Neural progenitor cell (in vitro differentiated cells): ENCODE results near the gene FATE1. TPM values are rescaled to one million over a fixed set of nuclear protein-coding genes. Genes with fewer than 3 reads are reported as not detected.

Experiments
- DNase-seq: peaks from one replicate; pipeline ENCODE4 v3.0.0-alpha.2; 2016; ENCODE audit warnings: low spot score
- H2AFZ ChIP-seq: fragments of 200-600 bp; sonication (generic); replicated peaks from 2 replicates; pipeline ENCODE4 v1.6.1; 2016; ENCODE audit warnings: antibody characterized with exemption
- H3F3A ChIP-seq: fragments of 200-600 bp; sonication (generic); 2 replicates; pipeline ENCODE4 v1.6.1; 2016; ENCODE audit warnings: antibody characterized with exemption, low read depth
- H3K27ac ChIP-seq: fragments of 200-600 bp; sonication (generic); 2 replicates; pipeline ENCODE4 v1.5.1; 2016; ENCODE audit warnings: mild to moderate bottlenecking
- H3K27me3 ChIP-seq: fragments of 200-600 bp; sonication (generic); 2 replicates; pipeline ENCODE4 v1.6.1; 2016; ENCODE audit warnings: mild to moderate bottlenecking, moderate library complexity
- H3K36me3 ChIP-seq: fragments of 200-600 bp; sonication (generic); 2 replicates; pipeline ENCODE4 v1.5.1; 2016
- H3K4me1 ChIP-seq: fragments of 200-600 bp; sonication (generic); 2 replicates; pipeline ENCODE4 v1.6.1; 2016; ENCODE audit warnings: mixed run types
- H3K4me2 ChIP-seq: fragments of 200-600 bp; sonication (generic); 2 replicates; pipeline ENCODE4 v1.6.1; 2016
- H3K4me3 ChIP-seq: fragments of 200-600 bp; sonication (generic); 2 replicates; pipeline ENCODE4 v1.5.1; 2016
- H3K79me2 ChIP-seq: fragments of 200-600 bp; sonication (generic); 2 replicates; pipeline ENCODE4 v1.6.1; 2016; ENCODE audit warnings: low read depth
- H3K9ac ChIP-seq: fragments of 200-600 bp; sonication (generic); 2 replicates; pipeline ENCODE4 v1.6.1; 2016
- H3K9me3 ChIP-seq: fragments of 200-600 bp; sonication (generic); 2 replicates; pipeline ENCODE4 v1.5.1; 2016; ENCODE audit warnings: low read depth
- H4K20me1 ChIP-seq: fragments of 200-600 bp; sonication (generic); 2 replicates; pipeline ENCODE4 v1.6.1; 2016; ENCODE audit warnings: low read depth
- H3K27ac Mint-ChIP-seq: 3 replicates; pipeline ENCODE4 v1.8.0; 2021; ENCODE audit warnings: mixed read lengths
- H3K27me3 Mint-ChIP-seq: 2 replicates; pipeline ENCODE4 v1.8.0; 2022; ENCODE audit warnings: low read depth, mild to moderate bottlenecking, inconsistent platforms, moderate library complexity, mixed read lengths; ENCODE audit not compliant: insufficient read depth
- H3K36me3 Mint-ChIP-seq: 3 replicates; pipeline ENCODE4 v1.8.0; 2021; ENCODE audit warnings: mixed read lengths
- H3K4me1 Mint-ChIP-seq: 3 replicates; pipeline ENCODE4 v1.8.0; 2021; ENCODE audit warnings: mixed read lengths
- H3K4me3 Mint-ChIP-seq: 3 replicates; pipeline ENCODE4 v1.8.0; 2021; ENCODE audit warnings: mild to moderate bottlenecking, moderate library complexity, mixed read lengths
- H3K9me3 Mint-ChIP-seq: 3 replicates; pipeline ENCODE4 v1.8.0; 2020; ENCODE audit warnings: mixed read lengths
- CTCF ChIP-seq: fragments of 200-600 bp; sonication (generic); IDR thresholded peaks from 2 replicates; pipeline ENCODE4 v1.5.1; 2017; ENCODE audit warnings: antibody characterized with exemption, mild to moderate bottlenecking
- EZH2 ChIP-seq: fragments of 200-600 bp; sonication (generic); IDR thresholded peaks from 2 replicates; pipeline ENCODE4 v1.6.1; 2017; ENCODE audit warnings: antibody characterized with exemption, mild to moderate bottlenecking, moderate library complexity
- EZH2phosphoT487 ChIP-seq: fragments of 200-600 bp; sonication (generic); IDR thresholded peaks from 2 replicates; pipeline ENCODE4 v1.6.1; 2017; ENCODE audit warnings: antibody characterized with exemption
- total RNA-seq: library from RNA; depleted of rRNA; stranded (reverse); fragments of >200 nt; gene quantifications from 2 replicates; pipeline ENCODE4 v1.2.3, GENCODE V29; 2015; ENCODE audit warnings: low replicate concordance

FATE1 gene
- total RNA-seq, 1 donor from 2014 or later, result not detected

- peaks cover 2% of the 10 kb centered on the region for H3K27me3 Mint-ChIP-seq
- H3K4me3 ChIP-seq, result no peak overlapping the region
- H3K4me3 Mint-ChIP-seq, result no peak overlapping the region
- no peak for DNase-seq
- no peaks in the 10 kb centered on the region for H3K27me3 ChIP-seq
- H3K27ac ChIP-seq, result no peak overlapping the region
- H3K9me3 ChIP-seq, result no peaks in the 10 kb centered on the region
- no peak overlapping the region for H3K9ac ChIP-seq
- no peaks in the 10 kb centered on the region for H3K4me1 Mint-ChIP-seq
- peaks cover 8% of the 10 kb centered on the region for H3K9me3 Mint-ChIP-seq
- H3K79me2 ChIP-seq, result no peaks in the 10 kb centered on the region
- H3K27ac Mint-ChIP-seq, result no peak overlapping the region
- H3K36me3 ChIP-seq, result no peaks in the 10 kb centered on the region
- no peak overlapping the region for H3K4me2 ChIP-seq
- no peaks in the 10 kb centered on the region for H4K20me1 ChIP-seq
- no peaks in the 10 kb centered on the region for H3F3A ChIP-seq
- no peak for TF ChIP-seq CTCF
- no peak for TF ChIP-seq EZH2
- TF ChIP-seq EZH2phosphoT487, result no peak
- H3K4me1 ChIP-seq, result no peaks in the 10 kb centered on the region
- H2AFZ ChIP-seq, result no peak overlapping the region
- no peaks in the 10 kb centered on the region for H3K36me3 Mint-ChIP-seq
These were observed 9.4 kb downstream of the FATE1 start for GRCh38 chrX:151725338-151725614.

- H3K4me3 Mint-ChIP-seq, result no peak overlapping the region
- H2AFZ ChIP-seq, result no peak overlapping the region
- no peaks in the 10 kb centered on the region for H3K9me3 ChIP-seq
- peaks cover 2% of the 10 kb centered on the region for H3K27me3 Mint-ChIP-seq
- H3K4me3 ChIP-seq, result no peak overlapping the region
- no peaks in the 10 kb centered on the region for H3K36me3 Mint-ChIP-seq
- no peak overlapping the region for H3K27ac ChIP-seq
- no peaks in the 10 kb centered on the region for H3F3A ChIP-seq
- H3K9ac ChIP-seq, result no peak overlapping the region
- no peaks in the 10 kb centered on the region for H3K4me1 ChIP-seq
- H3K4me2 ChIP-seq, result no peak overlapping the region
- no peak overlapping the region for H3K27ac Mint-ChIP-seq
- no peaks in the 10 kb centered on the region for H3K27me3 ChIP-seq
- no peak for DNase-seq
- no peaks in the 10 kb centered on the region for H3K36me3 ChIP-seq
- peaks cover 8% of the 10 kb centered on the region for H3K9me3 Mint-ChIP-seq
- H4K20me1 ChIP-seq, result no peaks in the 10 kb centered on the region
- H3K4me1 Mint-ChIP-seq, result no peaks in the 10 kb centered on the region
- TF ChIP-seq CTCF (no peak), EZH2phosphoT487 (no peak), EZH2 (no peak)
- no peaks in the 10 kb centered on the region for H3K79me2 ChIP-seq
These were observed 10.9 kb downstream of the FATE1 start for GRCh38 chrX:151726751-151727150.

- Histone ChIP-seq H3K36me3 (no peaks in the 10 kb centered on the region), H3K79me2 (no peaks in the 10 kb centered on the region), H3K27me3 (no peaks in the 10 kb centered on the region), H3K4me1 (no peaks in the 10 kb centered on the region), H3K4me3 (no peak overlapping the region), H3K4me2 (no peak overlapping the region), H3F3A (no peaks in the 10 kb centered on the region), H2AFZ (no peak overlapping the region), H4K20me1 (no peaks in the 10 kb centered on the region), H3K9ac (no peak overlapping the region), H3K27ac (no peak overlapping the region), H3K9me3 (no peaks in the 10 kb centered on the region)
- H3K27me3 Mint-ChIP-seq, result peaks cover 4% of the 10 kb centered on the region
- H3K4me1 Mint-ChIP-seq, result no peaks in the 10 kb centered on the region
- no peaks in the 10 kb centered on the region for H3K36me3 Mint-ChIP-seq
- H3K9me3 Mint-ChIP-seq, result peaks cover 6% of the 10 kb centered on the region
- no peak for TF ChIP-seq CTCF
- no peak for TF ChIP-seq EZH2
- TF ChIP-seq EZH2phosphoT487, result no peak
- DNase-seq, result no peak
- no peak overlapping the region for H3K4me3 Mint-ChIP-seq
- no peak overlapping the region for H3K27ac Mint-ChIP-seq
These were observed 11.5 kb downstream of the FATE1 start for GRCh38 chrX:151727346-151727745.
